ENCODE results near the gene PPP6C. TPM values are rescaled to one million over a fixed set of nuclear protein-coding genes. Genes with fewer than 3 reads are reported as not detected.
A peak's percentile ranks its signal among the peaks of the same experiment; 100 is the strongest.

The PPP6C gene
- total RNA-seq, 2 donors from 2014 or later, result 28.5 to 32.9 TPM

GRCh38 chr9:125141251-125141650, 48.4 kb downstream of the PPP6C start:
- Histone ChIP-seq H3K9me3 (no peaks in the 10 kb centered on the region), H3K4me3 (no peak overlapping the region), H3K27ac (no peak overlapping the region), H3K36me3 (no peaks in the 10 kb centered on the region), H3K27me3 (no peaks in the 10 kb centered on the region), H3K4me1 (peaks cover 0 to 11% of the 10 kb centered on the region in 2 donors)
- DNase-seq (ENCODE audit: low spot score), result no peak
- TF ChIP-seq CTCF (IDR thresholded peaks at IDR 0.05), result no peak

- H3K4me1 ChIP-seq, result peaks cover 0 to 11% of the 10 kb centered on the region in 2 donors
- no peaks in the 10 kb centered on the region for H3K9me3 ChIP-seq
- no peak for TF ChIP-seq CTCF (IDR thresholded peaks at IDR 0.05)
- H3K27ac ChIP-seq, result no peak overlapping the region
- no peak overlapping the region for H3K4me3 ChIP-seq
- H3K27me3 ChIP-seq, result no peaks in the 10 kb centered on the region
- peak; percentile 30 for DNase-seq (ENCODE audit: low spot score)
- H3K36me3 ChIP-seq, result no peaks in the 10 kb centered on the region
Observed at GRCh38 chr9:125140576-125140975, 49.0 kb downstream of the PPP6C start.

GRCh38 chr9:125137200-125137599, 52.4 kb downstream of the PPP6C start:
- no peak for TF ChIP-seq CTCF (IDR thresholded peaks at IDR 0.05)
- Histone ChIP-seq H3K4me3 (no peak overlapping the region), H3K4me1 (no peaks in the 10 kb centered on the region), H3K36me3 (no peaks in the 10 kb centered on the region), H3K9me3 (no peaks in the 10 kb centered on the region), H3K27ac (no peak overlapping the region), H3K27me3 (no peaks in the 10 kb centered on the region)
- no peak for DNase-seq (ENCODE audit: low spot score)

GRCh38 chr9:125134976-125135375, 54.6 kb downstream of the PPP6C start:
- Histone ChIP-seq H3K4me1 (no peaks in the 10 kb centered on the region), H3K27me3 (no peaks in the 10 kb centered on the region), H3K4me3 (no peak overlapping the region), H3K27ac (no peak overlapping the region), H3K9me3 (no peaks in the 10 kb centered on the region), H3K36me3 (no peaks in the 10 kb centered on the region)
- DNase-seq (ENCODE audit: low spot score), result no peak
- TF ChIP-seq CTCF (IDR thresholded peaks at IDR 0.05), result no peak

- Histone ChIP-seq H3K27me3 (no peaks in the 10 kb centered on the region), H3K9me3 (no peaks in the 10 kb centered on the region), H3K36me3 (no peaks in the 10 kb centered on the region), H3K27ac (no peak overlapping the region), H3K4me1 (no peaks in the 10 kb centered on the region), H3K4me3 (no peak overlapping the region)
- DNase-seq (ENCODE audit: low spot score), result no peak
- TF ChIP-seq CTCF (IDR thresholded peaks at IDR 0.05), result no peak
Observed at GRCh38 chr9:125133403-125134329, 55.9 kb downstream of the PPP6C start.

Measured in right atrium auricular region (tissue), 2 donors.